ENCODE results near the gene AAR2. TPM values are rescaled to one million over a fixed set of nuclear protein-coding genes. Genes with fewer than 3 reads are reported as not detected.

The AAR2 gene
- total RNA-seq, 4 donors from 2014 or later: 25.5 to 33.3 (median 29.9) TPM

- 63 to 68% methylated on average over 5 of the region's 5 CpGs for WGBS, 2 donors
- DNase-seq: no peak
- Histone ChIP-seq H3K27ac (peak overlapping the region in 1 of 3 donors; percentile 75), H3K4me1 (peaks cover 4 to 20% of the 10 kb centered on the region in 2 donors), H3K9me3 (no peaks in the 10 kb centered on the region), H3K4me3 (replicated peaks in 1 of 3) (peak overlapping the region in 1 of 3 donors; percentile 65), H3K36me3 (peaks cover 7 to 19% of the 10 kb centered on the region in 2 donors), H3K27me3 (no peaks in the 10 kb centered on the region)
- intact Hi-C loops (cut with DNase I): no loop called here
- no peak for TF ChIP-seq POLR2A (IDR thresholded peaks at IDR 0.05)
Observed at GRCh38 chr20:36237477-36237876, 1.2 kb downstream of the AAR2 start.

- no peak overlapping the region for H3K27ac ChIP-seq
- no peak for DNase-seq
- no peak overlapping the region for H3K4me3 ChIP-seq (replicated peaks in 1 of 3)
- TF ChIP-seq POLR2A (IDR thresholded peaks at IDR 0.05): no peak
- 94 to 96% methylated on average over 3 of the region's 3 CpGs for WGBS, 2 donors
- no peaks in the 10 kb centered on the region for H3K9me3 ChIP-seq
- H3K27me3 ChIP-seq: no peaks in the 10 kb centered on the region
- H3K4me1 ChIP-seq: peaks cover 4 to 20% of the 10 kb centered on the region in 2 donors
- intact Hi-C loops (cut with DNase I): no loop called here
- H3K36me3 ChIP-seq: peaks cover 7 to 19% of the 10 kb centered on the region in 2 donors
Observed at GRCh38 chr20:36238153-36238552, 1.9 kb downstream of the AAR2 start.

- TF ChIP-seq CTCF (IDR thresholded peaks at IDR 0.05) (no peak), POLR2A (IDR thresholded peaks at IDR 0.05) (no peak)
- no peaks in the 10 kb centered on the region for H3K9me3 ChIP-seq
- H3K27me3 ChIP-seq: no peaks in the 10 kb centered on the region
- no peak overlapping the region for H3K27ac ChIP-seq
- H3K4me3 ChIP-seq (replicated peaks in 1 of 3): no peak overlapping the region
- peaks cover 7 to 25% of the 10 kb centered on the region in 2 donors for H3K36me3 ChIP-seq
- 72 to 83% methylated on average over 3 of the region's 3 CpGs for WGBS, 2 donors
- DNase-seq: no peak
- intact Hi-C loops (cut with DNase I): no loop called here
- H3K4me1 ChIP-seq: peaks cover 4 to 20% of the 10 kb centered on the region in 2 donors
Observed at GRCh38 chr20:36238760-36239159, 2.5 kb downstream of the AAR2 start.

- Histone ChIP-seq H3K36me3 (peaks cover 20 to 38% of the 10 kb centered on the region in 2 donors), H3K4me1 (peaks cover 4 to 20% of the 10 kb centered on the region in 2 donors), H3K27me3 (no peaks in the 10 kb centered on the region), H3K9me3 (no peaks in the 10 kb centered on the region), H3K27ac (no peak overlapping the region), H3K4me3 (replicated peaks in 1 of 3) (no peak overlapping the region)
- TF ChIP-seq POLR2A (IDR thresholded peaks at IDR 0.05) (no peak), CTCF (IDR thresholded peaks at IDR 0.05) (no peak)
- WGBS, 2 donors: 84 to 100% methylated on average over 3 to 4 of the region's 12 CpGs
- DNase-seq: no peak
- intact Hi-C loops (cut with DNase I): no loop called here
Observed at GRCh38 chr20:36240076-36240475, 3.8 kb downstream of the AAR2 start.

- Histone ChIP-seq H3K27me3 (no peaks in the 10 kb centered on the region), H3K36me3 (peaks cover 36 to 54% of the 10 kb centered on the region in 2 donors), H3K27ac (no peak overlapping the region), H3K4me3 (replicated peaks in 1 of 3) (no peak overlapping the region), H3K9me3 (no peaks in the 10 kb centered on the region), H3K4me1 (peaks cover 0 to 16% of the 10 kb centered on the region in 2 donors)
- intact Hi-C loops (cut with DNase I): no loop called here
- DNase-seq: no peak
- 93 to 94% methylated on average over 4 of the region's 4 CpGs for WGBS, 2 donors
- TF ChIP-seq POLR2A (IDR thresholded peaks at IDR 0.05) (no peak), CTCF (IDR thresholded peaks at IDR 0.05) (no peak)
Observed at GRCh38 chr20:36241678-36242077, 5.4 kb downstream of the AAR2 start.

- H3K4me3 ChIP-seq (replicated peaks in 1 of 3): no peak overlapping the region
- WGBS, 2 donors: 78 to 94% methylated on average over 1 of the region's 1 CpG
- intact Hi-C loops (cut with DNase I): no loop called here
- no peaks in the 10 kb centered on the region for H3K9me3 ChIP-seq
- no peak for TF ChIP-seq CTCF (IDR thresholded peaks at IDR 0.05)
- peaks cover 54 to 71% of the 10 kb centered on the region in 2 donors for H3K36me3 ChIP-seq
- no peaks in the 10 kb centered on the region for H3K4me1 ChIP-seq
- H3K27ac ChIP-seq: no peak overlapping the region
- no peak for DNase-seq
- no peaks in the 10 kb centered on the region for H3K27me3 ChIP-seq
Observed at GRCh38 chr20:36243726-36244125, 7.4 kb downstream of the AAR2 start.
